Activated CD8-positive, alpha-beta memory T cell treated with anti-CD3 and anti-CD28 coated beads for 1 hour (primary cell): ENCODE results near the gene TSHZ3.

Source experiments
- DNase-seq, 2 donors: peaks; one replicate each; pipeline ENCODE4 v3.0.0-alpha.2; 2020; ENCODE audit warnings: low read depth in 1 of 2; ENCODE audit errors: extremely low read depth in 1 of 2

Gene TSHZ3

GRCh38 chr19:31292639-31293185 lies 56.5 kb downstream of the TSHZ3 start:
- no peak for DNase-seq

GRCh38 chr19:31290931-31291590 lies 58.2 kb downstream of the TSHZ3 start:
- DNase-seq: no peak

- no peak for DNase-seq
Measured at GRCh38 chr19:31289976-31290375, 59.3 kb downstream of the TSHZ3 start.

GRCh38 chr19:31289381-31289880 lies 59.8 kb downstream of the TSHZ3 start:
- no peak for DNase-seq

GRCh38 chr19:31286491-31286890 lies 62.7 kb downstream of the TSHZ3 start:
- DNase-seq: no peak

- no peak for DNase-seq
Measured at GRCh38 chr19:31285744-31286143, 63.5 kb downstream of the TSHZ3 start.

- DNase-seq: no peak
Measured at GRCh38 chr19:31284621-31285020, 64.6 kb downstream of the TSHZ3 start.

GRCh38 chr19:31283701-31284100 lies 65.5 kb downstream of the TSHZ3 start:
- DNase-seq: no peak

- DNase-seq: no peak
Measured at GRCh38 chr19:31282346-31282745, 66.9 kb downstream of the TSHZ3 start.

GRCh38 chr19:31280287-31281006 lies 68.8 kb downstream of the TSHZ3 start:
- DNase-seq: no peak

GRCh38 chr19:31279436-31279765 lies 69.8 kb downstream of the TSHZ3 start:
- no peak for DNase-seq

GRCh38 chr19:31278555-31279435 lies 70.4 kb downstream of the TSHZ3 start:
- no peak for DNase-seq

GRCh38 chr19:31277516-31277915 lies 71.7 kb downstream of the TSHZ3 start:
- no peak for DNase-seq

GRCh38 chr19:31276831-31277230 lies 72.4 kb downstream of the TSHZ3 start:
- DNase-seq: no peak

GRCh38 chr19:31275068-31275334 lies 74.2 kb downstream of the TSHZ3 start:
- no peak for DNase-seq

GRCh38 chr19:31274251-31275067 lies 74.8 kb downstream of the TSHZ3 start:
- DNase-seq: no peak

GRCh38 chr19:31272583-31273106 lies 76.6 kb downstream of the TSHZ3 start:
- no peak for DNase-seq

- no peak for DNase-seq
Measured at GRCh38 chr19:31271306-31271911, 77.8 kb downstream of the TSHZ3 start.

- no peak for DNase-seq
Measured at GRCh38 chr19:31270897-31271296, 78.3 kb downstream of the TSHZ3 start.
